ENCODE data around the gene SH3PXD2A.

SH3PXD2A gene

DNA sequence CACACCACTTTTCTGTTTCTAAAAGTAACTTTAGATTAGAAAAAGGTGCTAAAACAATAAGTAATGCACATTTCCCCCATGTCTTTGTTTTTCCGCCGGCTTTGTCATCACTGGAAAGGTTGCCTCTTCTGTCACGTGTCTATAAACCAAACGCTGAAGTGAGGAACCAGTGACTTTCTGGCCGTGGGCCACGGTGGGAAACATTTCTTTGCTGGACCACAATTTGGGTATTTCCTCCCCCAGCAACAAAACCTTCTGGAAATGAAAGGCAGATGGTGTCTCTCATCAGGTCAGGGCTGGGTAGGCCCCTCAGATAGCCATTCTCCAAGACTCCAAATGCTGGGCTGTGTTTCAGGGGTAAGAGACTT, 174.5 kb downstream of the SH3PXD2A start:
- in situ Hi-C loops (cut with MboI; ENCODE audit: low sequenced_read_pairs) = no loop called here

- in situ Hi-C loops (cut with MboI; ENCODE audit: low sequenced_read_pairs) = no loop called here
Measured at GRCh38 chr10:103679096-103679790, 176.1 kb downstream of the SH3PXD2A start.

DNA sequence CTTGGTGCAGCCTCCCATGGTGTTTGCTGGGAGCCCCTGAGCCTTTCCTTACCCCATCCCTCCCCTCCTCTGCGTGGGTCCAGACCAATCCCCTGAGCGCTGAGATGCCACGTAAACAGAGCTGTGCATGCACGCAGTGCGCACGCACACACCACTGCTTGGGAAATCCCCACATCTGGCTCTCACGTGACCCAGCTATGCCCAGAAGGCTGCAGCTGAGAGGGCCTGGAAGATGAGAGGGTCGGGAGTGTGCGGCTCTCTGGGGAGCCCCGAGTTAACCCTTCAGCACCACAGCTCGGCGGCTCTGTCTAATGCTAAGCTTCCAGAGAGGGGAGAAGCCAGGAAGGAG, 177.2 kb downstream of the SH3PXD2A start:
- in situ Hi-C loops (cut with MboI; ENCODE audit: low sequenced_read_pairs) = no loop called here

GRCh38 chr10:103677486-103678177, 177.7 kb downstream of the SH3PXD2A start:
- in situ Hi-C loops (cut with MboI; ENCODE audit: low sequenced_read_pairs) = no loop called here

DNA sequence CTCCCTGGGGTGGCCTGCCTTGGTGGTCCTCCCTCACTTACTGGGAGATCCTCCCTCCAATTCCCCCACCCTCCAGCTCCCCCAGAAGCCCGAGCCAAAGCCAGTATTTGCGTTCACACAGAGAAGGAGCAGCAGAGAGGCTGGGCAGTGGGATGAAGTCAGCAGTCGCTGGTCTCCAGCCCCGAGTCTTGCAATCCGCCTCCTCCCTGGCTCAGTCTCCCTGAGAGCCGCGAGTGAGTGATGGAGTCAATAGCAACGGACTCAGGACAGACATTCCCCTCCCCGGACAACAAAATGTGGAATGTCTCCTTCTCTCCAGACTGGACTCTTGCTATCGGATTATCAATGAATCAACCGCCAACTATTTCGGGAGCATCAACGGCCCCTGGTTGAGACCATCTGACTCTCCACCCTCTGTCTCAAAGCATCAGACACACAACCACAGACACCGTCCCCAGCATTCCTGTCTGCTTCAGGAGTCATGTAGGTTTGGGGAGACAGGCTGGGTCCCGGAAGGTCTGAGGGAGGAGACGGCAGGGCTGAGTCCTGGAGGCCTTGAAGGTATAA, 178.4 kb downstream of the SH3PXD2A start:
- in situ Hi-C loops (cut with MboI; ENCODE audit: low sequenced_read_pairs) = no loop called here

- in situ Hi-C loops (cut with MboI; ENCODE audit: low sequenced_read_pairs) = no loop called here
Measured at GRCh38 chr10:103676058-103676785, 179.2 kb downstream of the SH3PXD2A start.

GRCh38 chr10:103673606-103674005, 181.8 kb downstream of the SH3PXD2A start:
- in situ Hi-C loops (cut with MboI; ENCODE audit: low sequenced_read_pairs) = no loop called here

DNA sequence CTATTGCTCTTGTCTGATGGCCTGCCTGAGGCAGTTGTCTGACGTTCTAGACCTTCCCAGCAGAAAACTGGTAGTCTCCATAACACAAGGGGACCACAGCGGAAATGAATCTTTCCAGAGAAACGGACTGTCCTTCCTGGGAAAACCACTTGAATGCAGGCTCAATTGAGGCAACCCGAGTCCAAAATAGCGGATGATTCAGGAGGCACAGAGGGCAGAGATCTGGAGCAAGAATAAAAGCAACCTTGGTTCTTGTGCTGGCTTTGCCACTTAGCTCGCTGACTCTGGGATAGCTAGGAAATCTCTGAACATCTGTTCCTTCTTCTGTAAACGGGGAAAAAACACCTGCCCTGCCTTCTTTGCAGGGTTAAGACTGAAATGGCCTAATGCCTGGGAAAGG, 183.0 kb downstream of the SH3PXD2A start:
- in situ Hi-C loops (cut with MboI; ENCODE audit: low sequenced_read_pairs) = no loop called here

- in situ Hi-C loops (cut with MboI; ENCODE audit: low sequenced_read_pairs) = no loop called here
Measured at GRCh38 chr10:103671126-103671895, 184.1 kb downstream of the SH3PXD2A start.

DNA sequence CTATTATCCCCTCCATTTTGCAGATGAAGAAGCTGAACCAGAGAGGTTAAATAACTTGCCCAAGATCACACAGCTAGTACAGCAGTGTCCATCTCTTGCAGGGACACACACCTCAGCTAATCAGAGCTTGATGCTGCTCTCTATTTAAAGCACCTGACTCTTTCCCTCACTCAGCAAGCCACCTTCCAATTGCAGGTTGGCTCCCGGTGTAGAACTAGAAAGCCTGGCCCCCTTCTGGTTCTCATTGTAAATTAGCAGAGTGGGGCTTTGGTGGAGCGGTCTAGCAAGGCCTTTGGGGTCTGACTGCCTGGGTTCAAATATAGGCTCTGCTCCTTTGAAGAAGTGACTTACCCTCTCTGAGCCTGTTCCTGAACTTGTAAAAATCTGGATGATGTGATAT, 185.4 kb downstream of the SH3PXD2A start:
- in situ Hi-C loops (cut with MboI; ENCODE audit: low sequenced_read_pairs) = no loop called here

DNA sequence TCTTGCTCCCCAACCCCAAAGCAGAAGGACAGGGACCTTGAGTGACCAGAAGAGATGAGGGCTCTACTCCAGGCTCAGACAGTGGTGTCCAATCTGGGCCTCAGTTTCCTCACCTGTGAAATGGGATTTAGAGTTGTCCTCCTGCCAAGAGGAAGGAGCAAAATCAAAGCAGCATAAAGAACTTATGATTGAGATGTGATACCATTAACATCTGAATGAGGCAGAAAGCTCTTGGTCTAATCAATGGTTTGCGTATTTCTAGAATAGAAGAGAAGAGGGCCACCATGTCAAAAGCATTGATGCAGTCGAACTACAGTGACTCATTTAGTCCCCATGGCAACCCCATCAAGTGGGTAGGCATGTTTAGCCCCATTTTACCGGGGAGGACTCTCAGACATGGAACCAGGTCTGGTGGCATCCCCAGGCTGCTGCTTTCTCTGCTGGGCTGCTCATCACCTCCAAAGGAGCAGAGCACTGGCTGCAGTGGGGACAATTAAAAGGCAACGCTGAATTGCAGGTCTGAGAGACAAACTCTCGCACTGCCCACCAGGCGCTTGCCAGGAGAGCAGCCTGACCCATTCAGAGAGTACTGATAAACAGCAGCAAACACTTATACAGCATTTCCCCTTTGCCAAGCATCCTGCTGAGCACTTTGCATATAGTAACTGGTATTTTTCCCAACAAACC, 186.0 kb downstream of the SH3PXD2A start:
- in situ Hi-C loops (cut with MboI; ENCODE audit: low sequenced_read_pairs) = no loop called here

DNA sequence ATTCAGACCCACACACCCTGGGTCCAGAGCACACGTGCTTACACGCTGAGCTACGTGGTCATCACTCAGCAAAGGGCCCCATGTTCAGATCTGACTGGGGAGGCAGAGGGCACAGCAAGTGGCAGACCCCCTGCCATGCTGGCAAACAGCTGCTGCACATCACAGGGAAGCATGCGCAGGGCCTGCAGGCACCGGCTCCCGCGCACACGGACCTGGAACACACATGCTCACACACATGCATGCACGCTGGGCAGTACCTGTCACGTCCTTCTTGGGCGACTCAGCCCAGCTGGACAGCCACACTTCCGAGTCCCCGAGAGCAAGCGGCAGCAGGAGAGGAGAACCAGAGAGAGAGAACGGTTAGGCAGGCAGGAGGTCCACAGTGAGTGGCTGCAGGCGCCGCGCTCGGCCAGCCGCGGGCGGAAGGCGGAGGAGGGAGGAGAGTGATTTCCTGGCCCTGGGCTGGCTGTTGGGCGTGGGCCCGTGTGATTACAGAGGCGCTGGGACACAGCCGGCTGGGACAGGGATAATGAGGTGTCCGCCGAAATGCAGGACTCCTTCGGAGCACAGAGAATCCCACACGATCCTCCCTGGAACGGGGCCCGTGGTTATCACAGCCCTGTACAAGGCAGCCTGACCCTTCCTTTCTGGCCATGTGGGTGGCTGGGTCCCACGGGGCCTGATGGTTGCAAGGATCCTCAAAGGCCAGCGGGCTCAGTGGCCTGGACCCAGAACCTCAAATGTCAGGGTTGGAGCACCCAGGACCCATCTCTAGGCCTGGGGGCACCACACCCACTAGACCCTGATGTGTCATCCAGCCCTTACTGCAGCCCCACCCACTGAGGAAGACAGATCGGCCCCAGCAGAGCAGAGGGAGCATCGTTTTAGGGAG, 186.8 kb downstream of the SH3PXD2A start:
- in situ Hi-C loops (cut with MboI; ENCODE audit: low sequenced_read_pairs) = no loop called here

GRCh38 chr10:103667356-103667755, 188.0 kb downstream of the SH3PXD2A start:
- in situ Hi-C loops (cut with MboI; ENCODE audit: low sequenced_read_pairs) = no loop called here

DNA sequence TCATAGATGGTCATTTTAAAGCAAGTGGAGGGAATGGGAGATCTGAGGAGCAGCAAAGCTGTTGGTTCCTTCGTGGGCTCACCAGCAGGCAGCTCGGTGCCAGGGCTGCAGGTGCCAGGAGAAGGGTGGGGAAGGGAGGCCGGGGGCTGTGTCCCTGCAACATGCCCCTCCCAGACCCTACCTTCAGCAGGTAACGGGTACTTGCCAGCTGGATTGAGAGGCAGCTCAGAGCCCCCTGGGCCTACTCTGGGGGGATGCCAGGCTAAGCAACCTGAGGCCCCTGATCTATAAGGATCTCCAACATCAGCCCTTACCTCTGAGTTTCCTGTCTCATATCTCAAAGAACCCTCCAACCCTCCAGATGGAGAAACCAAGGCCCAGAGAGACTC, 188.6 kb downstream of the SH3PXD2A start:
- in situ Hi-C loops (cut with MboI; ENCODE audit: low sequenced_read_pairs) = no loop called here

GRCh38 chr10:103666087-103666761, 189.2 kb downstream of the SH3PXD2A start:
- in situ Hi-C loops (cut with MboI; ENCODE audit: low sequenced_read_pairs) = no loop called here

- in situ Hi-C loops (cut with MboI; ENCODE audit: low sequenced_read_pairs) = no loop called here
Measured at GRCh38 chr10:103665162-103665889, 190.1 kb downstream of the SH3PXD2A start.

- in situ Hi-C loops (cut with MboI; ENCODE audit: low sequenced_read_pairs) = no loop called here
Measured at GRCh38 chr10:103663802-103664201, 191.6 kb downstream of the SH3PXD2A start.

DNA sequence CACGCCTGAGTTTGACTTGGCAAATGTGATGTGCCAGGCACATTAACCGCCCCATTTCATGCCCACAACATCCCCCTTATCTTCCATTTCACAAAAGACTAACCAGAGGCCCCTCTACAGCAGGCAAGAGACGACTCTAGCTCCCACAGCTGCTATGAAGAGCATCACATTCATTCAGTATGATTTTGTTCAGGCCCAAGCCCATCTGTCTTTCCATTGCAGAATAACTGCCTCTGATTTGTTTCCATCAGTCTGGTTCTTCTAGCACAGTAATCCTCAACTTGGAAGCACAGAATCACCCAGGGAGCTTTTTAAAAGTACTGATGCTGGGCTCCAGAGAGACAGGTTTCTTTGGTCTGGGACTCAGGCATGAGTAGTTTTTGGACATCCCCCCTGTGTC, 192.1 kb downstream of the SH3PXD2A start:
- in situ Hi-C loops (cut with MboI; ENCODE audit: low sequenced_read_pairs) = no loop called here
